Endothelial cell (in vitro differentiated cells): ENCODE measurements around the gene GPR157. TPM values are rescaled to one million over a fixed set of nuclear protein-coding genes. Genes with fewer than 3 reads are reported as not detected.

Experiments
- DNase-seq: peaks from one replicate; pipeline ENCODE4 v3.0.0; 2021; ENCODE audit warnings: low spot score
- H3K27ac Mint-ChIP-seq: one replicate; pipeline ENCODE4 v1.8.0; 2021; ENCODE audit warnings: mixed read lengths, inconsistent platforms; ENCODE audit not compliant: unreplicated experiment
- H3K27me3 Mint-ChIP-seq: one replicate; pipeline ENCODE4 v1.8.0; 2021; ENCODE audit warnings: mild to moderate bottlenecking, moderate library complexity, mixed read lengths, inconsistent platforms; ENCODE audit not compliant: unreplicated experiment
- H3K36me3 Mint-ChIP-seq: one replicate; pipeline ENCODE4 v1.8.0; 2021; ENCODE audit warnings: mild to moderate bottlenecking, low read depth, mixed read lengths, inconsistent platforms; ENCODE audit not compliant: unreplicated experiment
- H3K4me1 Mint-ChIP-seq: one replicate; pipeline ENCODE4 v1.8.0; 2021; ENCODE audit warnings: mild to moderate bottlenecking, mixed read lengths, inconsistent platforms; ENCODE audit not compliant: unreplicated experiment
- H3K4me3 Mint-ChIP-seq: one replicate; pipeline ENCODE4 v1.8.0; 2021; ENCODE audit warnings: mild to moderate bottlenecking, mixed read lengths, inconsistent platforms; ENCODE audit not compliant: unreplicated experiment
- H3K9me3 Mint-ChIP-seq: one replicate; pipeline ENCODE4 v1.8.0; 2021; ENCODE audit warnings: mixed read lengths, inconsistent platforms; ENCODE audit not compliant: unreplicated experiment
- CTCF ChIP-seq: fragments of 200-600 bp; sonication (generic); IDR thresholded peaks from one replicate; pipeline ENCODE4 v1.5.0; 2021; ENCODE audit warnings: antibody characterized with exemption; ENCODE audit not compliant: unreplicated experiment
- total RNA-seq: library from RNA; stranded (reverse); fragmentation: NEBNext Ultra II Directional; extraction: Animal tissue kit (Norgen Biotek cat#: 25700); gene quantifications from one replicate; pipeline ENCODE4 v1.2.1, GENCODE V29; 2021; ENCODE audit not compliant: unreplicated experiment

The GPR157 gene
- total RNA-seq, 1 donor from 2014 or later: 2.8 TPM

GRCh38 chr1:9088807-9089206, 40.1 kb downstream of the GPR157 start:
- H3K4me3 Mint-ChIP-seq: peak overlapping the region; percentile 5
- peaks cover 2% of the 10 kb centered on the region for H3K27me3 Mint-ChIP-seq

GRCh38 chr1:9087411-9088125, 41.3 kb downstream of the GPR157 start:
- peaks cover 11% of the 10 kb centered on the region for H3K4me1 Mint-ChIP-seq
- no peak for TF ChIP-seq CTCF
- H3K4me3 Mint-ChIP-seq: no peak overlapping the region
- peaks cover 7% of the 10 kb centered on the region for H3K36me3 Mint-ChIP-seq
- H3K27me3 Mint-ChIP-seq: peaks cover 2% of the 10 kb centered on the region
- H3K27ac Mint-ChIP-seq: no peak overlapping the region
- H3K9me3 Mint-ChIP-seq: no peaks in the 10 kb centered on the region
- no peak for DNase-seq

More at GRCh38 chr1:9088807-9089206, 40.1 kb downstream of the GPR157 start:
- DNase-seq: no peak
- Mint-ChIP-seq H3K36me3 (peaks cover 7% of the 10 kb centered on the region), H3K27ac (no peak overlapping the region), H3K4me1 (peaks cover 4% of the 10 kb centered on the region), H3K9me3 (no peaks in the 10 kb centered on the region)
- no peak for TF ChIP-seq CTCF

- Mint-ChIP-seq H3K36me3 (peaks cover 7% of the 10 kb centered on the region), H3K4me1 (peaks cover 14% of the 10 kb centered on the region), H3K27me3 (peaks cover 2% of the 10 kb centered on the region), H3K9me3 (no peaks in the 10 kb centered on the region), H3K4me3 (no peak overlapping the region), H3K27ac (no peak overlapping the region)
- TF ChIP-seq CTCF: no peak
- no peak for DNase-seq
These were observed 42.1 kb downstream of the GPR157 start for GRCh38 chr1:9086796-9087195.

GRCh38 chr1:9086045-9086444, 42.9 kb downstream of the GPR157 start:
- peaks cover 7% of the 10 kb centered on the region for H3K36me3 Mint-ChIP-seq
- no peak overlapping the region for H3K4me3 Mint-ChIP-seq
- no peak for DNase-seq
- H3K27me3 Mint-ChIP-seq: peaks cover 2% of the 10 kb centered on the region
- TF ChIP-seq CTCF: no peak
- no peak overlapping the region for H3K27ac Mint-ChIP-seq
- peaks cover 14% of the 10 kb centered on the region for H3K4me1 Mint-ChIP-seq
- no peaks in the 10 kb centered on the region for H3K9me3 Mint-ChIP-seq

GRCh38 chr1:9085306-9085940, 43.5 kb downstream of the GPR157 start:
- Mint-ChIP-seq H3K4me3 (no peak overlapping the region), H3K9me3 (no peaks in the 10 kb centered on the region), H3K27me3 (peaks cover 2% of the 10 kb centered on the region), H3K4me1 (peaks cover 14% of the 10 kb centered on the region), H3K27ac (no peak overlapping the region), H3K36me3 (peaks cover 7% of the 10 kb centered on the region)
- DNase-seq: no peak
- no peak for TF ChIP-seq CTCF
